Upper lobe of left lung (tissue), 6 donors: ENCODE data around the gene OSTM1. TPM values are rescaled to one million over a fixed set of nuclear protein-coding genes. Genes with fewer than 3 reads are reported as not detected.

ENCODE experiments used
- ATAC-seq, 2 donors: fragments of 200-7000 bp; cut with Tn5 transposase; one replicate each; pipeline ENCODE4 v1.9.1; 2022; ENCODE audit warnings: mild to moderate bottlenecking in 2 of 2, moderate library complexity in 2 of 2; ENCODE audit not compliant: low FRiP score in 2 of 2
- DNase-seq, 2 donors: peaks; one replicate each; pipeline ENCODE4 v3.0.0-alpha.2; 2019 to 2020
- H3K27ac ChIP-seq, 4 donors: fragments of 200-600 bp; sonication (generic); one replicate each; pipeline ENCODE4 v1.5.1; 2016 to 2019
- H3K27me3 ChIP-seq, 4 donors: fragments of 200-600 bp; sonication (generic); one replicate each; pipeline ENCODE4 v1.5.1; 2017 to 2019
- H3K36me3 ChIP-seq, 4 donors: fragments of 200-600 bp; sonication (generic); one replicate each; pipeline ENCODE4 v1.5.1; 2016 to 2019
- H3K4me1 ChIP-seq, 4 donors: fragments of 200-600 bp; sonication (generic); one replicate each; pipeline ENCODE4 v1.5.1; 2018 to 2019
- H3K4me3 ChIP-seq, 4 donors: fragments of 200-600 bp; sonication (generic); one replicate each; pipeline ENCODE4 v1.5.1; 2017 to 2019; ENCODE audit warnings: mild to moderate bottlenecking in 2 of 4, moderate library complexity in 1 of 4
- H3K9me3 ChIP-seq, 4 donors: fragments of 200-600 bp; sonication (generic); one replicate each; pipeline ENCODE4 v1.5.1; 2018 to 2019
- EP300 ChIP-seq, 4 donors: sonication (generic); formaldehyde crosslinking; IDR thresholded peaks; one replicate each; pipeline ENCODE4 v1.5.1; 2017; ENCODE audit warnings: antibody characterized with exemption in 4 of 4, control low read depth in 2 of 4
- POLR2A ChIP-seq, 4 donors: fragments of 450-650 bp; IDR thresholded peaks; one replicate each; pipeline ENCODE4 v1.5.1; 2016 to 2017; ENCODE audit warnings: antibody characterized with exemption in 4 of 4, mild to moderate bottlenecking in 2 of 4
- POLR2AphosphoS5 ChIP-seq, 2 donors: sonication (generic); formaldehyde crosslinking; IDR thresholded peaks; one replicate each; pipeline ENCODE4 v1.5.1; 2017; ENCODE audit warnings: antibody characterized with exemption in 2 of 2
- WGBS, 2 donors: methylation state at CpG; one replicate each; pipeline ENCODE4 v1.1.5; 2017 to 2018; 5-methylcytosine and 5-hydroxymethylcytosine counted together
- total RNA-seq, 6 donors: library from RNA; depleted of rRNA in 4 of 6; stranded (reverse); fragments of >200 nt in 4 of 6; gene quantifications; one replicate each; pipeline versions ENCODE4 v1.1.0 to v1.2.1, GENCODE V29; 2016 to 2021
- TF ChIP-seq, protein P1 (sequence below), 6 experiments: fragments of 450-650 bp in 4 of 6; fragments of 200-600 bp in 2 of 6; sonication (generic) in 2 of 6; IDR thresholded peaks; one replicate each; pipeline ENCODE4 v1.5.1; 2016 to 2019; ENCODE audit warnings: antibody characterized with exemption in 6 of 6
- donor health status: DM: no; HTN: no; CAD: no; lungs with moderate emphysema.
- donor health status: DM: no; HTN: yes; CAD: no; lungs with severe emphysema.

The OSTM1 gene
- total RNA-seq, 6 donors from 2014 or later = 13.6 to 90.9 (median 49.9) TPM

DNA sequence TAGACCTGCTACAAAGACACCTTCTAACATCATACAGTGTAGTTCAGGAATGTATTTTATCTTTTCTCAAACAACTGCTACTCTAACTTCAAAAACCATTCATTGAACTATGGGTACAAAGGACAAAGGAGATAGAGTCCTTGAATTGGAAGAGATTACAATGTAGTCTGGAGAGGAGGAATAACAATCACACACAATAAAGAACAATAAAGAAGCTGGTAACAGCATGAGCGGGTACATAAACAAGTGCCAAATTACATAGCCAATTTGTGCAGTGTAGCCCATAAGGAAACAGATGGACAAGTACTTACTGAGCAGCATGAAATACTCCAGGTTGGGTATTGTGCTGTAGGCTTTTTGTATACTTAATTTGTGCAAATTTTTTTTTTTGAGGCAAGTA lies 44.3 kb downstream of the OSTM1 start:
- ATAC-seq (no peak), DNase-seq (no peak)
- Histone ChIP-seq H3K4me1 (no peaks in the 10 kb centered on the region), H3K4me3 (no peak overlapping the region), H3K27ac (no peak overlapping the region), H3K36me3 (peaks cover 0 to 5% (median 1%) of the 10 kb centered on the region in 4 donors), H3K27me3 (no peaks in the 10 kb centered on the region), H3K9me3 (no peaks in the 10 kb centered on the region)
- TF ChIP-seq, protein P1, sequence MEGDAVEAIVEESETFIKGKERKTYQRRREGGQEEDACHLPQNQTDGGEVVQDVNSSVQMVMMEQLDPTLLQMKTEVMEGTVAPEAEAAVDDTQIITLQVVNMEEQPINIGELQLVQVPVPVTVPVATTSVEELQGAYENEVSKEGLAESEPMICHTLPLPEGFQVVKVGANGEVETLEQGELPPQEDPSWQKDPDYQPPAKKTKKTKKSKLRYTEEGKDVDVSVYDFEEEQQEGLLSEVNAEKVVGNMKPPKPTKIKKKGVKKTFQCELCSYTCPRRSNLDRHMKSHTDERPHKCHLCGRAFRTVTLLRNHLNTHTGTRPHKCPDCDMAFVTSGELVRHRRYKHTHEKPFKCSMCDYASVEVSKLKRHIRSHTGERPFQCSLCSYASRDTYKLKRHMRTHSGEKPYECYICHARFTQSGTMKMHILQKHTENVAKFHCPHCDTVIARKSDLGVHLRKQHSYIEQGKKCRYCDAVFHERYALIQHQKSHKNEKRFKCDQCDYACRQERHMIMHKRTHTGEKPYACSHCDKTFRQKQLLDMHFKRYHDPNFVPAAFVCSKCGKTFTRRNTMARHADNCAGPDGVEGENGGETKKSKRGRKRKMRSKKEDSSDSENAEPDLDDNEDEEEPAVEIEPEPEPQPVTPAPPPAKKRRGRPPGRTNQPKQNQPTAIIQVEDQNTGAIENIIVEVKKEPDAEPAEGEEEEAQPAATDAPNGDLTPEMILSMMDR (IDR thresholded peaks at IDR 0.05) = no peak
- TF ChIP-seq POLR2AphosphoS5 (IDR thresholded peaks at IDR 0.05) = no peak
- no peak for TF ChIP-seq EP300 (IDR thresholded peaks at IDR 0.05)
- TF ChIP-seq POLR2A (IDR thresholded peaks at IDR 0.05) = no peak
- 94 to 100% methylated on average over 1 of the region's 1 CpG for WGBS, 2 donors

DNA sequence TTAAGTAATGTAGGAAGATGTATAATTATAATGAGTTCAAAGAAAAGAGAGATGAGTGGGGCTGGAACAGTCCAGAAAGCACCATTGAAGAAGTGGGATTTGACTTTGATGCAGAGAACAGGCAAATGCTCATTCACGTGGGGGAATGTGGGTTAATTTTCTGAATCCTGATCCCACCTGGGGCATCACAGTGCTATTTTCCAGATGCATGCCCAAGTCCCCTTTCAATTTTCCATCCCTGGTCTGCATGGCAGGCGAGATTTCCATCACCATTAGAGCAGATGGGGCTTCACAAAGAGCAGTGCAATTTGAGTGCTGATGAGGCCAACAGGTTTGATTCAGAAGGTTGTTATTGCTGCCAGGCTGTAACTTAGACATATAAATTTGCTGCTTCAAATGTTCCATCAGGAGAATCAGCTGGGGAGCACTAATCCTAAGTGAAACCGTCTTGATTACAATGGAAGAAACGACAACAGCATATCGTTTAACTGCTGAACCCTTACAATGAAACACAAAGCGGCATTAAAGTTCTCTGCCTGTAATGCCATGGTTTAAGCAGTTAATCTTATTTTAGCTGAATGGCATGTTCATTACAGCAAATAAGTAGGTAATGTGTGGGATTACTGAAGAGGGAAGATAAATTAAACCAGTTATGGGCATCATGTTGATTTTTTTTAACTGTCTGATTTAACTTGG lies 45.2 kb downstream of the OSTM1 start:
- H3K27me3 ChIP-seq = no peaks in the 10 kb centered on the region
- no peak overlapping the region for H3K27ac ChIP-seq
- 90 to 96% methylated on average over 6 of the region's 6 CpGs for WGBS, 2 donors
- no peak overlapping the region for H3K4me3 ChIP-seq
- no peaks in the 10 kb centered on the region for H3K4me1 ChIP-seq
- H3K36me3 ChIP-seq = peaks cover 0 to 2% (median 0%) of the 10 kb centered on the region in 4 donors
- no peaks in the 10 kb centered on the region for H3K9me3 ChIP-seq
- ATAC-seq (no peak), DNase-seq (no peak)
- no peak for TF ChIP-seq EP300 (IDR thresholded peaks at IDR 0.05)
- TF ChIP-seq POLR2A (IDR thresholded peaks at IDR 0.05) = no peak
- no peak for TF ChIP-seq POLR2AphosphoS5 (IDR thresholded peaks at IDR 0.05)
- TF ChIP-seq, protein P1 (IDR thresholded peaks at IDR 0.05) = no peak

DNA sequence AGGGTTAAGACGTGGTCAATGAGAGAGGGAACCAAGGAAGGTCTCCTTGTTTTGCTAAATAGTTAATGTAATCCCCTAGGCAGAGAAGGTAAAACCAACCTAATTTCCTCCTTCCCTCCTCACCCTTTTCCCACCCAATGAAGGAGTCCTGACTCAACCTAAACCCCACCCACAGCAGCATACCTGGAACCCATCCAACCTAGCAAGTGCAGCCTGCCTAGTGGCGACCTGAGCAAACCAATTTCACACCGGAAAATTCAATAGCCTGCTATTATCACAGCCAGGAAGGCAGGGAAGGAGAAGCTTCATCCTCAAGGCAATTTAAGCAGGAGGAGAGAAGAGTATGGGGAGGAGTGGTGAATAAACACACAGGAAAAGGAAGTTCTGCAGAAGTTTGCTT lies 46.9 kb downstream of the OSTM1 start:
- Histone ChIP-seq H3K27me3 (no peaks in the 10 kb centered on the region), H3K9me3 (no peaks in the 10 kb centered on the region), H3K36me3 (no peaks in the 10 kb centered on the region), H3K4me1 (no peaks in the 10 kb centered on the region), H3K4me3 (no peak overlapping the region), H3K27ac (no peak overlapping the region)
- TF ChIP-seq POLR2AphosphoS5 (IDR thresholded peaks at IDR 0.05) (no peak), EP300 (IDR thresholded peaks at IDR 0.05) (no peak), POLR2A (IDR thresholded peaks at IDR 0.05) (no peak)
- TF ChIP-seq, protein P1 (IDR thresholded peaks at IDR 0.05) = no peak
- DNase-seq (no peak), ATAC-seq (no peak)
- WGBS, 2 donors = 58 to 60% methylated on average over 3 of the region's 3 CpGs

DNA sequence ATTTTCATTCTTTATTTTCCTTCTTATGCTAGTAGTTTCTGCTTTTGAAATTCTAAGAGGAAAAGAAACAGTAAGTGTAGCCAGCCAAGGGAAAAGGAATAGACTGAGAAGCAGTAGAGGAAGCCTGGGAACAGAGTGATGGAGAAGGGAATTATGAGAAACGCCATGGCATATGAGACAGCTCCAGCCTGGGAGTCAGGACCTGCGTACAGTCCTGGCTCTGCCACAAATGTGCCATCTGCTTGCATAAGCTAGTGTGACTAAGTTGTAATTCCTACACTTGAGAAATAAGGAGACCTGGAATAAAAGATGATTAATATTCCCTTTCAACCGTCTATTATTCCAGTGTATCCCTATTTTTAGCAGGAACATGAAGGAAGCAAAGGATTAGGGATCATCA lies 47.5 kb downstream of the OSTM1 start:
- Histone ChIP-seq H3K4me1 (no peaks in the 10 kb centered on the region), H3K27ac (no peak overlapping the region), H3K4me3 (no peak overlapping the region), H3K27me3 (no peaks in the 10 kb centered on the region), H3K9me3 (no peaks in the 10 kb centered on the region), H3K36me3 (no peaks in the 10 kb centered on the region)
- no peak for ATAC-seq
- TF ChIP-seq, protein P1 (IDR thresholded peaks at IDR 0.05) = no peak
- TF ChIP-seq EP300 (IDR thresholded peaks at IDR 0.05) (no peak), POLR2A (IDR thresholded peaks at IDR 0.05) (no peak), POLR2AphosphoS5 (IDR thresholded peaks at IDR 0.05) (no peak)
- no peak for DNase-seq
- WGBS, 2 donors = 82 to 83% methylated on average over 3 of the region's 3 CpGs
